ENCODE data around the gene FOXD2.

FOXD2 gene

DNA sequence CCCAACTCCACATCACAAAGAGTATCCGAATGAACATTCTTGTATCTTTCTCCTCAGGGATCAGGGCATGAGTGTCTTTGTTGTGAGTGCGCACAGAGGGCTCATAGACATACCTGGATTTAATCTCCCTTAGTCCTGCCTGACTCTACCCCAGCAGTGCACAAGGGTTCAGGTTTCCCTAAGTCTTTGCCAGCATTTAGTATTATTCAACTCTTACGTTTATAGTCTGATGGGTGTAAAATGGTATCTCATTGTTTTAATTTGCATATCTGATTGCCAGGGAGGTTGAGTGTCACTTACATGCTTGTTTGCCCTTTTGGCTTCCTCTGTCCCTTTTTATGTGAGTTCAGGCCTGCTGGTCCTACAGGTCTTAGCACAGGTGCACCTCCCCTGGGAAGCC, 49.5 kb downstream of the FOXD2 start:
- H3K18ac ChIP-seq (ENCODE audit: low read depth in 1 of 2, low read length in 2 of 2), result no peak overlapping the region
- peaks cover 21 to 56% of the 10 kb centered on the region in 2 experiments for H3K27me3 ChIP-seq (ENCODE audit: control insufficient read depth in 1 of 2, insufficient read depth in 1 of 2, low read length in 2 of 2)
- H3K4me1 ChIP-seq (ENCODE audit: control insufficient read depth, insufficient read depth, low read depth, low read length), result no peaks in the 10 kb centered on the region
- no peak overlapping the region for H2BK15ac ChIP-seq (ENCODE audit: low read depth, poor library complexity, severe bottlenecking)
- H3K14ac ChIP-seq (ENCODE audit: low read length in 2 of 2), result no peak overlapping the region
- H2BK5ac ChIP-seq (ENCODE audit: low read depth, low read length, poor library complexity, severe bottlenecking), result no peak overlapping the region
- no peak overlapping the region for H2BK120ac ChIP-seq (ENCODE audit: low read depth, low read length)
- DNase-seq, result no peak
- no peaks in the 10 kb centered on the region for H3K36me3 ChIP-seq (ENCODE audit: control insufficient read depth in 1 of 2, insufficient read depth in 2 of 2, low read depth in 1 of 2, low read length in 2 of 2)
- H3K27ac ChIP-seq (ENCODE audit: low read length, poor library complexity, severe bottlenecking), result no peak overlapping the region
- no peak overlapping the region for H3K4ac ChIP-seq (ENCODE audit: low read depth in 1 of 2, low read length in 2 of 2)
- H3K23ac ChIP-seq (ENCODE audit: low read length in 2 of 2), result no peak overlapping the region
- H4K91ac ChIP-seq (ENCODE audit: low read length), result no peak overlapping the region
- H3K4me3 ChIP-seq (ENCODE audit: insufficient read depth in 1 of 2, low read depth in 1 of 2, low read length in 2 of 2), result no peak overlapping the region
- no peak overlapping the region for H2BK12ac ChIP-seq (ENCODE audit: low read length in 2 of 2)
- H3K9ac ChIP-seq (ENCODE audit: low read length), result no peak overlapping the region
- H3K4me2 ChIP-seq (ENCODE audit: low read length, poor library complexity, severe bottlenecking), result no peak overlapping the region
- H3K79me1 ChIP-seq (replicated peaks; ENCODE audit: low read length, poor library complexity, severe bottlenecking), result no peaks in the 10 kb centered on the region
- no peaks in the 10 kb centered on the region for H3K9me3 ChIP-seq (ENCODE audit: control insufficient read depth, low read length)
- no peak overlapping the region for H4K8ac ChIP-seq (ENCODE audit: low read length)
- H2AFZ ChIP-seq (ENCODE audit: low read depth, low read length), result no peak overlapping the region
- no peak overlapping the region for H2AK5ac ChIP-seq (ENCODE audit: low read length, severe bottlenecking)
- WGBS, result 93% methylated on average over 3 of the region's 3 CpGs

DNA sequence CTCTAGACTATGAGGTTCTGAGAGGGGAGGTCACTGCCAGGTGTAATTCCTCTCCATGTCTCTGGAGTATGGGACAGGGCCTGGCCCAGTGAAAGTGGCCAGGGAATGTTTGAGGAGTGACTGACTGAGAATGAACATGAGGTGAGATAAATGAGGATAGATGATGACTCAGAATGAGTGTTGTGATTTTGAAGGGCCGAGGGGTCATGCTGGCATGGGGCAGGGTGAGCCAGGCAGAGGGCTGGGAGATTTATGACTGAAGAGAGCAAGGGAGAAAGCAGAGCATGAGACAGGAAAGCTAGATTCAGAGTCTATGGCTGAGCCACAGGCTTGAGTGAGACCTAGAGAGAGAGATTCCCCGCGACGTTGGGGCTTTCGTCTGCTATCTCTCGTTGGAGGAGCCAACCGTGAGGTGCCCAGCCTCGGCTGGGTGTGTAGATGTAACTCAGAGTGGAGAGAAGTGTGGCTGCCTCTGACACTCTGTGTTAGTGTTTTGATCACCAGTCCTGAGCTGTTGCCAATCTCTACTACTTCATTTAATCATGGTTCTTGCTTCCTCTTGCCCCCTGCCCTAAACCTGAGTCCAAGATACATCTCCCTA, 50.1 kb downstream of the FOXD2 start:
- H2BK5ac ChIP-seq (ENCODE audit: low read depth, low read length, poor library complexity, severe bottlenecking), result no peak overlapping the region
- H3K4me1 ChIP-seq (ENCODE audit: control insufficient read depth, insufficient read depth, low read depth, low read length), result no peaks in the 10 kb centered on the region
- no peak overlapping the region for H3K9ac ChIP-seq (ENCODE audit: low read length)
- no peak overlapping the region for H2AFZ ChIP-seq (ENCODE audit: low read depth, low read length)
- H2BK12ac ChIP-seq (ENCODE audit: low read length in 2 of 2), result no peak overlapping the region
- H4K91ac ChIP-seq (ENCODE audit: low read length), result no peak overlapping the region
- H3K4me2 ChIP-seq (ENCODE audit: low read length, poor library complexity, severe bottlenecking), result no peak overlapping the region
- no peak overlapping the region for H3K18ac ChIP-seq (ENCODE audit: low read depth in 1 of 2, low read length in 2 of 2)
- no peaks in the 10 kb centered on the region for H3K36me3 ChIP-seq (ENCODE audit: control insufficient read depth in 1 of 2, insufficient read depth in 2 of 2, low read depth in 1 of 2, low read length in 2 of 2)
- no peak overlapping the region for H2BK15ac ChIP-seq (ENCODE audit: low read depth, poor library complexity, severe bottlenecking)
- no peak for DNase-seq
- H3K23ac ChIP-seq (ENCODE audit: low read length in 2 of 2), result no peak overlapping the region
- 81% methylated on average over 6 of the region's 8 CpGs for WGBS
- H3K4me3 ChIP-seq (ENCODE audit: insufficient read depth in 1 of 2, low read depth in 1 of 2, low read length in 2 of 2), result no peak overlapping the region
- no peak overlapping the region for H4K8ac ChIP-seq (ENCODE audit: low read length)
- no peaks in the 10 kb centered on the region for H3K79me1 ChIP-seq (replicated peaks; ENCODE audit: low read length, poor library complexity, severe bottlenecking)
- H3K27ac ChIP-seq (ENCODE audit: low read length, poor library complexity, severe bottlenecking), result no peak overlapping the region
- H3K4ac ChIP-seq (ENCODE audit: low read depth in 1 of 2, low read length in 2 of 2), result no peak overlapping the region
- peaks cover 23 to 62% of the 10 kb centered on the region in 2 experiments for H3K27me3 ChIP-seq (ENCODE audit: control insufficient read depth in 1 of 2, insufficient read depth in 1 of 2, low read length in 2 of 2)
- H3K14ac ChIP-seq (ENCODE audit: low read length in 2 of 2), result no peak overlapping the region
- no peak overlapping the region for H2AK5ac ChIP-seq (ENCODE audit: low read length, severe bottlenecking)
- H3K9me3 ChIP-seq (ENCODE audit: control insufficient read depth, low read length), result no peaks in the 10 kb centered on the region
- no peak overlapping the region for H2BK120ac ChIP-seq (ENCODE audit: low read depth, low read length)
